ENCODE results near the gene CD3G.
"Not testable (repeated sequence)": the region's sequence is repeated elsewhere in the genome, so short reads cannot be mapped to it uniquely, and the experiment has no call there.

Gene CD3G

DNA sequence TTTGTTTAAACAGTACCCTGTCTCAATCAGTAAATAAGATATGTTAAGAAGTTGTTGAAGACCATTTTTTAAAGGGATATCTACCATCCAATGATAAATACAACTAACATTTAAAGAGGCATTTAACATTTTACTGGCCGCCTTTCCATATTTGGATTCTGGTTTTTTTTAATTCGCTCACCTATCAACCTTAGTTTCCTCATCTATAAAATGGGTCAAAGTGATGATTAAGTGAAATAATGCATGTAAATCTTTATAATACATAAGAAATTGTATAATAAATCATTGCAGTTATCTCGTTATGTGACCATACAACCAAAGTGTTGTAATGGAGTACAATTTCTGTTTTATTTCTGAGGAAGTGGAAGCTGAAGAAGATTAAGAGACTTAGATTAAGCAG, 39.5 kb downstream of the CD3G start:
- no peak for DNase-seq

DNA sequence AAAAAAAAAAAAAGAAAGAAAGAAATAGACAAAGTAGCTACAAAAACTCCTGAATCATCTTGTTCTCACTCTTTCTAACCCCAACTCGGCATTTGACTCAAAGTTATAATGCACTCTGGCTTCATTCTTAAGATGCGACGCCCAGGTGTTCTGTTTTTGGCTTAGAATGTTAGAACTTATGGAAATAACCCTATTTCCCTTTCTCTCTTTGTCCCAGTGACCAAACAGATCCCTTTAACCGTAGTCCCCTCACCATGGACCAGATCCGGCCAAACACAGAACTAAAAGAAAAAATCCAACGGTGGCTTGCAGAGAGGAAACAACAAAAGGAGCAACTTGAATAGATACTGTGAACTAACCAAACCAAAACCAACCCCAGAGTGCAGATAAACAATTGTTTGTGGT, 52.0 kb downstream of the CD3G start:
- no peak for DNase-seq

DNA sequence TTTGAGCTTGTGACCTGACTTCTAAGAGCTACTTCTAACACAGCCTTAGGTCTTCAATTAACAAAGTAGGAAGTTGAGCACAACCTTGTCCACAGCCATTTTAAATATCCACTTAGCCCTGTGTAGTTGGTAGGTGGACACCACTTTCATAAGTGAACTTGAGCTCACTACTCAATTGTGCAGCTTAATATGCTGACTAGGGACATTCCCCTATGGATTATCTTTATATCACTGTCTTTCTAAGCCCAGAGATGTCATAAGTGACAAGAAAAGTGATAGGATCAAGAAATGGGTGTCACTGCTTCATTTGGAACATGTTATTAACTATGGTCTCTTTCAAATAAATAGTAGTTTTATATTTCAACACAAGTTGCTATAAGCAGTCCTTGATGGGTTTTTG, 53.3 kb downstream of the CD3G start:
- no peak for DNase-seq

DNA sequence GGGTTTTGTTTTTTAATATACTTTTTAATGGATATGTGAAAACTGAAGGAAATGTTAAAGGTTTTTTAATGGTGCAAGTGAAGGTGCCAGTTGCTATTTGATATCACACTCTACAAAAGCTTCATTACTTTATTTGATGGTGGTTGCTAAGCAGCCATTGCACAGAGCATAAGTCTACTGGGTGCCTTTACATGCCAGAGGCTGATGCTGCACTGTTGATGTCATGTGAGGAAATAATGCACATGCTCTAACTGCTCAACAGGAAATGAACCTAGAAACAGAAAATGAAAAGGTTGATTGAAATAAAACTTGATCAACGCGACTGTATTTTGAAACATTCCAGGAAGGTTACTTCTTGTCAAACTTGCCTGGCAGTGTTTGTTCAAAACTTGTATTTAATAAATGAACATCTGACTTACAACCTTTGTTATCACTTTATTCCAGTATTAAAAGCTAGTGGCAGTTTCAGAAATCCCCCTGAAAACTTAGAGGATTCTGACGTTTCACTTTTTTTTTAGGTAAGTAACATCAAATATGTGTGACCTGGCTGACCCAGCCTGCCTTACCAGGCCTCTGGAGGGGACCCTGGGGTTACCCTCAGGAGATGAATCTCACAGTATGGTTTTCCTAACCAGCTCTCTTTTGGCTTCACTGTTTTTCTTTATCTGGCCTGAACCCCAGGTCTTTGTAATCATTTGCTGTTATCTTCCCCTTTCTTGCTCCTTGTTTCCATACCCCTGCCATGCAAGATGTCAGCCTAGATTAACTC, 54.8 kb downstream of the CD3G start:
- DNase-seq: no peak

DNA sequence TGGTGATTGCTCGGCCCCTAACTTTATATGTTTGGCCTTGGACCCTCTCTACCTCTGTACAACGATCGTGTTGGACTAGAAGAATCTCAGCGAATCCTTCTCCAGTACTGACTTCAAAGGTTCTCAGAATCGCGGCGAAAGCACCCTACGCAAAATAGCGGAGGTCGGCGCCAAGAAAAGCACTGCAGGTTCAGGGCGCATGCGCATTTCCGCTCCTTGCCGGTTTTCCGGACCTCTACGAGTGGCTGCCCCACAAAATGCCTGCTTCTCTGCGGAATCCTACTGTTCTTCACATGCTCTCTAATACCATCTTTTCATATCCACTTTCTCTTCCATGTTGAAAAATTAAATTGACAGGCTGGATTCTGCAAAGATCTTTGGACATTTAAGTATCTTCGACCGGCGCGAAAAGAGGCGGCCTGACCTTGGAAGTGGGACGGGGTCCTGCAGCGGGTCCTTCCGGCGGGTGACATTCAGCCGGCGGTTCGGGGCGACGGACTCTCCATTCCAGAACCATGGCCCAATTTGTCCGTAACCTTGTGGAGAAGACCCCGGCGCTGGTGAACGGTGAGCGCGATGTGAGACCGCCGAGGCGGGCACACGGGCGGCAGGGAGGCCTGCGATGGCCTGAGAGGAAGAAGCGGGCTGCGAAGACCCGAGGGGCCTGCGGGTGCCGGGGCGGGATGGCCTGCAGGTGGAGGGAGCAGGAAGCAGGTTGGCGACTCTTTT, 57.2 kb downstream of the CD3G start, which contains the start of gene ATP5MG:
Gene ATP5MG (plus strand): TSS at position 456 of the 729 bp plus-strand sequence. CDS start 60 bp downstream, at position 516.
- DNase-seq: peak; percentile 100

DNA sequence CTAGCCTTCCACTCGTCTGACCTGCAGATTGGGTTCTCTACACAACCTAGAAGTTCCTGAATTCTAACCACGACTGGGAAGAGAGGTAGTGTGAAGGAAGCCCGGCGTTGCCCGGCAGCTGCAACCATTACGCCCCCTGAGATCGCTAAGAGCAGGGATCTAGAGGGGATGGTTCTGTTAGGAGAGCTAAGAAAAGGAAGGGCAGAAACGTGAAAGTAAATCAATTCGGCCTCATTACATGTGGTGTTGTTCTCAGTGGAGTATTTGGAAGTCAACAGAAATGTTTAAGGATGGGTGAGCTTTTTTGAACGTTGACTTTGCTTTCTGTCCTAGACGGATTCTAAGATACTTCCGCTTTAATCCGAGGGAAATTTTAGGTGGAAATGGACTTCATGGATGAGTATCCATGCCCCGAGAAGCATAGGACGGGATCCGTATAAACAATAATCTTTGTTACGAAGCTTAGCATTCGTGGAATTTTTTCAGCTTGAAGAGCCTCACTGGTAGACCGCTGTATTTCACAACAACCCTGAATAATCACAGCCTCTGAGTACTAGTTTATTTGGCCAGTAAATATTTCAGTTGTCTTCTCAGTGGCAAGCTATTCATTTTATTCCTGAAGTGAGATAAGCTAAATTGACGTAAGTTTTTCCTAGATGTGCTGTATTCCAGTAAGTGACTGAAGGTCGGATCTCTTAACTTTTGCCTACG, 57.9 kb downstream of the CD3G start:
- no peak for DNase-seq

DNA sequence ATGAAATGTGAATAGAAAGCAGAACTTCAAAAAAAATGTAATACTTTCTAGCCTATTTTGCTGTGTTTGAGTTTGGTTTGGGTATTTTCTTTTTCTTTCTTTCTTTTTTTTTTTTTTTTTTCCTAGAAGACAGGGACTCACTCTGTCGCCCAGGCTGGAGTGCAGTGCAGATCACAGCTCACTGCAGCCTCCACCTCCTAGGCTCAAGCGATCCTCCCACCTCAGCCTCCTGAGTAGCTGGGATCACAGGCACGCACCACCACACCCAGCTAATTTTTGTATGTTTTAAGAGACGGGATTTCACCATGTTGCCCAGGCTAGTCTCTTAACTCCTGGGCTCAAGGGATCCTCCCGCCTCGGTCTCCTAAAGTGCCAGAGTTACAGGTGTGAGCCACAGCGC, 58.5 kb downstream of the CD3G start:
- not testable (repeated sequence) for DNase-seq
